ENCODE data around the gene KCNK7.
A peak's percentile ranks its signal among the peaks of the same experiment; 100 is the strongest.

Gene KCNK7

DNA sequence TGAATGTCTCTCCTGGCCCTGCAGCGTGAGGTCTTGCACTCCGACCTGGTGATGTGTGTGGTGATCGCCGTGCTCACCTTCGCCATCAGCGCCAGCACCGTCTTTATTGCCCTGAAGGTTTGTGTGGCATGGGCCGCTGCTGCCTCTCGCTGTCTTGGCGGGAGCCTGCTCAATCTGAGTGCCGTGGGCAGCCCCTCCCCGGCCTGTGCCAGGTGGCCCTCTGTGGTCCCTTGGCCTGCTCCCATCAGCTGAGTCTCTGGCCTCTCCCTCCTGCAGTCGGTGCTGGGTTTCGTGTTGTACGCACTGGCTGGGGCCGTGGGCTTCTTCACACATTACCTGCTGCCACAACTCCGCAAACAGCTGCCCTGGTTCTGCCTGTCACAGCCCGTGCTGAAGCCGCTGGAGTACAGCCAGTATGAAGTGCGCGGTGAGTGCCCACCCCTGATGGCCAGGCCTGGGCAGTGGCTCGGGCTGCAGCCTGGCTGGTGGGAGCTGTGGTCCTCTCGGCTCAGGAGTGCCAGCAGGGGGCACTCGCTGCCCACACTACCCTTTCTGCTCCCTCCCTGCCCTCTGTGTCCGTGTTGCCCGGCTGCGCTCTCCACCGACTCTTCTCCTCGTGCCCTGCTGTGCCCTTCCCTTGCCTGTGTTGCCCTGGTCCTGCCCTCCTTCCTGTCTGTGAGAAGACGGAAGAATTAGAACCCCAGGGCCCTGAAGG, 30.2 kb upstream of the KCNK7 start:
- DNase-seq = no peak

DNA sequence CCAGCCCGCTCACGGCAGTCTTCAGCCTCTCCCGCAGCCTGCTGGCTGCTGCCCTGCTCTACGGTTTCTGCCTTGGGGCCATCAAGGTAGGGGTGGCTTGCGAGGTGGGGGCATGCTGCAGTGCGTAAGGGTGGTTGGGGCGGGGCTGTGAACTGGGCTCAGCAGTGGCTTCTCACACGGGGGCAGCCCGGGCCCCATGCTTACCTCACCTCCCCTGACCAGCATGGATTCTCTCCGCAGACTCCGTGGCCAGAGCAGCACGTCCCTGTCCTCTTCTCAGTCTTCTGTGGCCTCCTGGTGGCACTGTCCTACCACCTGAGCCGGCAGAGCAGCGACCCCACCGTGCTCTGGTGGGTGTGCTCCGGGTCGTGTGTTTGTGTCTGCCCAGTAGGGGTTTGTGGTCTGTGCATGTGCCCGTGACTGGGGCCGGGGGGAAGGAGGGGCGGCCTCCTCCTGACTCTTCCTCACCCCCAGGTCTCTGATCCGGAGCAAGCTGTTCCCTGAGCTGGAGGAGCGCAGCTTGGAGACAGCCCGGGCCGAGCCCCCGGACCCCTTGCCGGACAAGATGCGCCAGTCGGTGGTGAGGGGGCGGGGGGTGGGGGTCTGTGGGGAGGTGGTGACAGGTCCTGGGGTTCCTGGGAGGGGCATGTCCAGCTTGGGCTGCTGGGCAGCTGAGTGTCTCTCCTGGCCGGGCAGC, 29.5 kb upstream of the KCNK7 start:
- DNase-seq = no peak

DNA sequence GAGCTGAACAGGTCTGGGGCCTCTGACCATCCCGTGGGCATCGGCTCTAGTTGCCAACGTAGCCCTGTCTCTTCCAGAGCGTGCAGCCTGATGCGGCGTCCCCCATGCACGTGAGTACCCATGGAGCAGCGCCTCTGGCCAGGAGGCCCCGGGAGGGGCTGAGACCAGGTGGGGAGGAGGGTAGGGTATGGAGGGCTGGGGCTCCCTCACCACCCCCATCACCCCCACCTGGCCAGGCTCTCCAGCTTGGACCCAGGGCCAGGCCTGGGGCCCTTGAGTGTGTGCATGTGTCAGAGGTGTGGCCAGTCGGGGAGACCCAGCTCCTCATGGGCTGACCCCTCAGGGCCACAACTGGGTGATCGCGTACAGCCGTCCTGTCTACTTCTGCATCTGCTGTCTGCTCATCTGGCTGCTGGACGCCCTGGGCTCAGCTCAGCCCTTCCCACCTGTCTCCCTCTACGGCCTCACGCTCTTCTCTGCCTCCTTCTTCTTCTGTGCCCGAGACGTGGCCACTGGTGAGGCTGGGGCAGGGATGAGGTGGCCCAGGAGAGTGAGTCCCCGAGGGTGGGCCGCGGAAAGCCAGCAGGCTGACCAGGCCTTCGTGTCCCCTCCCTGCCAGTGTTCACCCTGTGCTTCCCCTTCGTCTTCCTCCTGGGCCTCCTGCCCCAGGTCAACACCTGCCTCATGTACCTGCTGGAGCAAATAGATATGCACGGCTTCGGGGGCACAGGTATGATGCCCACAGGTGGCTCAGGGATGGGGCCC, 28.4 kb upstream of the KCNK7 start:
- no peak for DNase-seq

DNA sequence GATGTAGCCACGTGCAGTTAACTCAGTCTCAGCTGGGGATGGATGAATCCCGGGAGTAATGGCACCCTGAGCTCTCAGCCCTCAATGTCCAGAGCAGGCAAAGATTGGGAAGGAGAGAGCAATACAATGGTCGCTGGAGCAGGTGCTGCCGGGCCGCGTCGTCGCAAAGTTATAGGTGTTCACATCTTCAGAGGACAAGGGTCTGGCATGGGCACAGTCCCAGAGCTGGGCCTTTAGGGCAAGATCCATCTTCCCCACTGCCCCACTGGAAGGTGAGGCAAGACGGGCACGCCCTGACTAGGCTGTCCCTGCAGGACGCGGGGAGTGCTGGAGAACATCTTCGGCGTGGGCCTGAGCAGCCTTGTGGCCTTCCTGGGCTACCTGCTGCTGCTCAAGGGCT, 27.6 kb upstream of the KCNK7 start:
- DNase-seq = no peak

DNA sequence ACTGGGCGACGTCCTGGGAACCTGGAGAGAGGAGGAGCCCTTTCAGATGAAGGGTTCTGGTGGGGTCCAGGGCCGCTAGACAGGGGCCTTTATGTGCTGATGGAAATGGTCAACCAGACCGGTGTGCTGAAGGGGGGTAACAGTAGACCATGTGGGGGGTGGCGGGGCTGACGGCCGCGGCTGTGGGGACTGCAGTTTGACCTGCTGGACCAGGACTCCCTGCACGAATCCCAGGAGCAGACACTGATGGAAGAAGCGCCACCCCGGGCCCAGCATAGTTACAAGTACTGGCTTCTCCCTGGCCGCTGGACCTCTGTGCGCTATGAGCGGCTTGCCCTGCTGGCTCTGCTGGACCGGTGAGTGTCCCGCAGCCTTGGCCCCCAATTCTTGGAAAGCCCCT, 26.4 kb upstream of the KCNK7 start:
- no peak for DNase-seq

DNA sequence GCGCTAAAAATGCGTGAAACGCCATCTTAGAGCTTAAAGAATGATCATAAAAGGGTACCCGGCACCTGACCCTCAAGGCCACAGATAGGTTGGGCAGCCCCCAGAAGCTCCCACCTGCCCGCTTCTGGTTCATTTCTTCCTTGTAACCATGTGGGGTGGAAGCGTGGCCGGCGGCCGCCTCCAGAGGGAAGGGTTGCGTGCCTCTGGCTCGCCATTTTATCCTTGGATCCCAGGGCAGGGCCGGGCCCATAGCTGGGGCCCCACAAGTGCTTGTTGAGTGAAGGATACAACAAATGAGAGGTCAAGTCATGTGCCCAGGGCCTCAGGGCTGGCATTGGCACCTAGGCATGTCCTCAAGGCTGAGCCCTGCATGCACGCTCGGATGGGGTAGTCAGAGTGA, 25.9 kb upstream of the KCNK7 start:
- DNase-seq = no peak

DNA sequence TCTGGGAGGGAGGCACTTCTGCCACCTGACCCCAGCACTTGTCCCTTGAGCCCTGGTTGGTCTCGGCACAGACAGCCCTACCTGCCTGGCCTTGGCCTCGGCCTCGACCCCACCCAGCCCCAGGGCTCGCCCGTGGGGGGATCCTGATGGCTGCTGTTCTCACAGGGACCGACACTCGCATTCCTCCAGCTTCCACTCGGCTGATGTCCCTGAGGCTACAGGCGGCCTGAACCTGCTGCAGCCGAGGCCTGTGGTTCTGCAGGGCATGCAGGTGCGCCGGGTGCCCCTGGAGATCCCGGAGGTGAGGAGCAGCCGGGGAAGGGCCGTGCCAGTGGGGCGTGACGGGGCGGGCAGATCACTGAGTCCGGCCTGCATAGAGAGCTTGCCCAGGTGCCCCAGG, 25.1 kb upstream of the KCNK7 start:
- DNase-seq = no peak

DNA sequence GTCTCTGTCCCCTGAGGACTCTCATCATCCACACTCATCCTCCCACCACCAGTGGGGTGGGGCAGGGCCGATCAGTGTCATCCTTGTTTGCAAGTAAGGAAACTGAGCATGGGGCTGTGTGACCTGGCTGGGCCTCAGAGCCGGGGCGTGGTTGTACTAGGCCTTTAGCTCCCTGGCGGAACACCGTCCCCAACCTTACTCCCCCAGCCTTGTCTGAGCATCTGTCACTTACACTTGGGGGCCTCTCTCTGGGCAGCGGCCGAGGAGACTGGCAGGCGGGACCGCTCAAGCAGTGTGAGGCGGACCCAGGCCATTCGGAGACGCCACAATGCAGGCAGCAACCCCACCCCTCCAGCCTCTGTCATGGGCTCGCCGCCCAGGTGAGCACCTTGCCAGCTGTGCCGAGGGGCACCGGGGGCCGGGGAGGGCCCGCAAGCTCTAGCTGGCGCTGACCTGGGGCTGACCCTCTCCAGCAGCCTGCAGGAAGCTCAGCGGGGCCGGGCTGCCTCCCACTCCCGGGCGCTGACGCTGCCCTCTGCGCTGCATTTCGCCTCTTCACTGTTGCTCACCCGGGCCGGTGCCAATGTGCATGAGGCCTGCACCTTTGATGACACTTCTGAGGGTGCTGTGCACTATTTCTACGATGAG, 23.8 kb upstream of the KCNK7 start:
- DNase-seq = no peak

DNA sequence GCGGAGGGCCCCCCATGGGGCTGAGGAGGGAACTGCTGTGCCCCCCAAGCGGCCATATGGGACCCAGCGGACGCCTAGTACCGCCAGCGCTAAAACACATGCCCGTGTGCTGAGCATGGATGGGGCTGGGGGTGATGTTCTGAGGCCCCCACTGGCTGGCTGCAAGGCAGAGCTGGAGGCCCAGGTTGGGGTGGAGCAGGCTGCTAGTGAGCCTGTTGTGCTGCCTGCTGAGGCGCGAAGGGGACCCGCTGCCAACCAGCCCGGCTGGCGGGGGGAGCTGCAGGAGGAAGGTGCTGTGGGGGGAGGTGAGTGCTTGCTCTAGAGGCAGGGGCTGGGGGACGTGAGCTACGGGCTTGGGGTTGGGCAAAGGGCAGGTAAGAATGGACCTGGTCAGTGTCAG, 23.2 kb upstream of the KCNK7 start:
- DNase-seq = no peak

DNA sequence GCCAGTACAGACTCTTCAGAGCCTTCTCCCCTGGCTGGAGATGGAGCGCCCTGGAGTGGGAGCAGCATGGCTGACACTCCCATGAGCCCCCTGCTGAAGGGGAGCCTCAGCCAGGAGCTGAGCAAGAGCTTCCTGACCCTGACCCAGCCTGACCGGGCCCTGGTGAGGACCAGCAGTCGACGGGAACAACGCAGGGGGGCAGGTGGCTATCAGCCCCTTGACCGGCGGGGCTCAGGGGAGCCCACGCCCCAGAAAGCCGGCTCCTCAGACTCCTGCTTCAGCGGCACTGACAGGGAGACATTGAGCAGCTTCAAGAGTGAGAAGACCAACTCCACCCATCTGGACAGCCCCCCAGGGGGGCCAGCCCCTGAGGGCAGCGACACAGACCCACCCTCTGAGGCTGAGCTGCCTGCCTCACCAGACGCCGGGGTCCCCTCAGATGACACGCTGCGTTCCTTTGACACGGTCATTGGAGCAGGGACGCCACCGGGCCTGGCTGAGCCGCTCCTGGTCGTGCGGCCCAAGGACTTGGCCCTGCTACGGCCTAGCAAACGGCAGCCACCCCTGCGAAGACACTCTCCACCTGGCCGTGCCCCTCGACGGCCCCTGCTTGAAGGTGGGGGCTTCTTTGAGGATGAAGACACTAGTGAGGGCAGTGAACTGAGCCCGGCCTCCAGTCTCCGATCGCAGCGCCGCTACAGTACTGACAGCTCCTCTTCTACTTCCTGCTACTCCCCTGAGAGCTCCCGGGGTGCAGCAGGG, 22.6 kb upstream of the KCNK7 start:
- no peak for DNase-seq

DNA sequence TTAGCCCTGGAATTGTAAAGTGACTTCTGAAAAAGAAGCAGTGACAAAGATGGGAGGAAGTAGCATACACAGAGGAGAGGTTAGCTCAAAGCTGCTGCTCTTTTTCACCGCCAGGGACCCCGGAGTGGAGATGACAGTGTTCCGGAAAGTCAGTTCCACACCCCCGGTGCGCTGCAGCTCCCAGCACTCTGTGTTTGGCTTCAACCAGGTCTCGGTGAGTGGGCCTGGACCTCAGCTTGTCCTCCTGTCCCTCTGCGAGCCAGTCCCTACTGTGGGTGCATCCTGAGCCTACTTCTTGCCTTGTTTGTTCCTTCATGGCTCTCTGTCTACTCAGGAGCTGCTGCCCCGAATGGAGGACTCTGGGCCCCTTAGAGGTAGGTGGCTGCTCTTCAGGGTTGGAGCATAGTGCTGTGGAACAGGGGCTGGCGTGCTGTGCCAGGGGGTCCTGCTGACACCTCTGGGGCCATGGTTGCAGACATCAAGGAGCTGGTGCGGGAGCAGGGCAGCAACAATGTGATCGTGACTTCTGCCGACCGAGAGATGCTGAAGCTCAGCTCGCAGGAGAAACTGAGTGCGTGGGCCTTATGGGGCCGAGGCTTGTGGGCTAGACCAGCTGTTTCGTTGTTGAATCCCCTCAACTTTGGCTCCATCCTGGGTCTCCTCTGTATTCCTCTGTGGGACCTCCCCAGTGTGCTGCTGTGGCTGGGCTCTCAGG, 21.7 kb upstream of the KCNK7 start:
- no peak for DNase-seq

DNA sequence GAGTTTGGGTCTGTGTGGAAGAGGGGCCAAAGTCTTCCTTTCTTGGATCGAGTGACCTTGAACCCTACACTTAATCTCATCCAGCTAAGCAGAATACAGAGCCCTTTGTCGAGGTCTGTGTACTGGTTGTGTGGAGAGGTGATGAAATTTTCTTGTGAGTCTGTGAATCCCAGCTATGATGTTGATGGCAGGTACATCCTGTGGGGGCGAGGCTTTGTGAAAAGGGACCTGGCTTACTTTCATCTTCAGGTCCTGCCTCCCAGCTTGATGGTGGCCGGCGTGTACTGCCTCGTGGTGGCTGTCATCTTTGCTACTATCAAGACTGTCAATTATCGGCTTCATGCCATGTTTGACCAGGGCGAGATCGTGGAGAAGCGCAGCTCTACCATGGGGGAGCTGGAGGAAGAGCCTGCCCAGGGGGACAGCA, 21.0 kb upstream of the KCNK7 start:
- no peak for DNase-seq

DNA sequence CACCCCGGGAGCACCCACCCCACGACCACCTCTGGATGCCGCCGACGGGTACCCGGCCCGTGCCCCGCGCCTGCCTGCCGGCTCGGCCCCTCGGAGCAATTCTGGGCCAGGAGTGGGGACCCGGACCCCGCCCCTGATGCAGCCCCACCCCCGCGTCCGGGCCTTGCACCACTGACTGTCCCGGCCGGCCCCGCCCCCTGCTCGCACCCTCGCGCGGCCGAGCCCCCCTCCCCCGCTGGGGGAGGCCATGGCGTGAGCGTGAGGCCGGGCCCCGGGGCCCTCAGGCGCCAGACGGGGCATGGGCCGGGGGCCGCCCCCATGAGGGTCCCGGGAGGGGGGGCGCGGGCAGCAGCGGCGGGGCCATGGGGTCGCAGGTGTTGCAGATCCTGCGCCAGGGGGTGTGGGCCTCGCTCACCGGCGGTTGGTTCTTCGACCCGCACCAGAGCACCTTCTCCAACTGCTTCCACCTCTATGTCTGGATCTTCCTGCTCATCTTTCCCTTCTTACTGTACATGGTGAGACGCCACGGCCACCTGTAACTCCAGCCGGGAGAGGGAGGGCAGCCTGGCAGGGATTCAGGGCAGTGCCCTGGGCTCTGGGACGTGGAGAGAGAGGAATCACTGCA, 20.5 kb upstream of the KCNK7 start:
- DNase-seq = no peak

DNA sequence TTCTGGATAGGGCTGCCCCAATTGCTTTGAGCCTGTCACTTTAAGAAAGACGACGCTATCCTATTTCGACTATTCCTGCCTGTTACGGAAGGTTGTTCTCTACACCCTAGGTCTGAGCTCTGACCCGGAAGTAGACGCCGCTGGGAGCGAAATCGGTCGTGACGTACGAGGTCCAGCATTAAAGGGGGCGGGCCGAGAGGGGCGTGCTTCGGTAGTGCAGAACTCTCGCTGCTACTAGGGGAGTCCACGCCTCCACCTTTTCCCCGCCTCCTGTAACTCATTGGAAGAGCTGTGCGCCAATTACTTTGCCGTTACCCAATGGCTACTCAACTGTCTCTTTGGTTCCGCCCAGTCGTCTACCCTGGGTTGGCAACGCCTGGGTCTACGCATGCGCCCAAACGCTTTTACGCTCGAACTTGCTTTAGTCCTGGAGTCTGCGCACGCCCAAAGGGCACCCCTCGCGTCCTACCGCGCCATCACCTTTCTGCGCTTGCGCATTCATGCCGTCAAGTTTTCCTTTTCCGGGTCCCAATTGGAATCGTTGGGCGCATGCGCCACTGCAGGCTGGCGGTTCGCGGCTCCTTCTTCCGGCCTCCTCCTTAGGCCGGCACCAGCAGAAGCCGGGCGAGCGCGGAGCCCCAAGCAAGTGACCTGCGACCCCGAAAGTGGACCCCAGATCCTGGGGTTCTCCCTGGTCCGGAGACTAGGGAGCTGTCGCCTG, 19.8 kb upstream of the KCNK7 start, which contains the start of gene PCNX3:
Gene PCNX3, plus strand, starts transcription at position 548 of the 721 bp plus-strand sequence. CDS start 536 bp downstream, outside the sequence.
- peak; percentile 99 to 100 for DNase-seq

DNA sequence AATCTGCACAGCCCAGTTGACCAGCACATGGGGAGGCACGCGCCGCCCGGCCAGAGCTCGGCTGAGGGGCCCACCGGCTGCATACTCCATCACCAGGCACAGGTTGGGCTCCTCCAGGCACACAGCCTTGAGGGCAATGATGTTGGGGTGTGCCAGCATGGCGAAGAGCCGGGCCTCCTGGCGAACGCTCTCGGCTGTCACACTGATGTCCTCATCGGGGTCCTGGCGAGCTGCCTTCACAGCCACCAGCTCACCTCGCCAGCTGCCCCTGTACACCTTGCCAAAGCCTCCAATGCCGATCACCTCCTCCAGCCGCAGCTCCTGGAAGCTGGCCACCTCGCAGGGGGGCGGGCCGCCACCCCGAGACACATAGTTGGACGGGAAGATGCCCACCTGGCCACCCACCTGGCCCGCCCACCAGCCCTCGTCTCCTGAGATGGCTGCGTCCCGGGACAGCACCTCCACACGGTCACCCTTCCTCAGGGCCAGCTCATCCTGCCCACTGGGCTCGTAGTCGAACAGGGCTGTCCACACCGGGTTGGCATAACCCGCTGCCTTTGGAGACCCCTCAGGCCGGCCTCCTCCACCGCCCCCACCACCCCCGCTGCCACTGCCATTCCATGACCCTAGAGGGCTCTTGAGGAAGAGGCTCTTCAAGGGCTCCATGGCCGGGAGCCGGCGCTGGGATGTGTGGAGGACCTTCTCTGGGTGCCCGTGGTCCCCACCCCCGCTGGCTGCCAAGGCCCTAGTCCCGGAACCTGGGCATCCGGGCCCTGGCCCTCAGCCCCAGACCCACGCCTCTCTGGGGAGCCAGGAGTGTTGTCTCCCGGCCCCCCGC, 17.7 kb upstream of the KCNK7 start:
- DNase-seq = no peak

DNA sequence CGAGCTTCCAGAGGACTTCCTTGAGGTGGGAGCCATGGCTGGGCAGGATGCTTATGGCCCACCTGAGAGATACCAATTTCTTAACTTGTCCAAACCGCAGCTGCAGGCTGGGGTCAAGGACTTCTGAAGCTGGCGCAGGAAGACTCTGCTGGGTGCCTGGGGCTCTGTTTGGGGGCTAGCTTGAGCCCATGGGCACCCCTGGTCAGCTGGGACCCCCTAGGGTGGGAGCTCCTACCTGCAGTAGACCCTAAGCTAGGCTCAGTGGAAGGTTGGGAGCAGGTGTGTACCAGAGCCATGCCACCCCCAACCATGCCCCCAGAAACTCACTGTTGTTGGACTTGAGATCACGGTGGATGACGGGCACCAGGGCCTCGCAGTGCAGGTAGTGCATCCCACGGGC, 17.1 kb upstream of the KCNK7 start:
- no peak for DNase-seq

DNA sequence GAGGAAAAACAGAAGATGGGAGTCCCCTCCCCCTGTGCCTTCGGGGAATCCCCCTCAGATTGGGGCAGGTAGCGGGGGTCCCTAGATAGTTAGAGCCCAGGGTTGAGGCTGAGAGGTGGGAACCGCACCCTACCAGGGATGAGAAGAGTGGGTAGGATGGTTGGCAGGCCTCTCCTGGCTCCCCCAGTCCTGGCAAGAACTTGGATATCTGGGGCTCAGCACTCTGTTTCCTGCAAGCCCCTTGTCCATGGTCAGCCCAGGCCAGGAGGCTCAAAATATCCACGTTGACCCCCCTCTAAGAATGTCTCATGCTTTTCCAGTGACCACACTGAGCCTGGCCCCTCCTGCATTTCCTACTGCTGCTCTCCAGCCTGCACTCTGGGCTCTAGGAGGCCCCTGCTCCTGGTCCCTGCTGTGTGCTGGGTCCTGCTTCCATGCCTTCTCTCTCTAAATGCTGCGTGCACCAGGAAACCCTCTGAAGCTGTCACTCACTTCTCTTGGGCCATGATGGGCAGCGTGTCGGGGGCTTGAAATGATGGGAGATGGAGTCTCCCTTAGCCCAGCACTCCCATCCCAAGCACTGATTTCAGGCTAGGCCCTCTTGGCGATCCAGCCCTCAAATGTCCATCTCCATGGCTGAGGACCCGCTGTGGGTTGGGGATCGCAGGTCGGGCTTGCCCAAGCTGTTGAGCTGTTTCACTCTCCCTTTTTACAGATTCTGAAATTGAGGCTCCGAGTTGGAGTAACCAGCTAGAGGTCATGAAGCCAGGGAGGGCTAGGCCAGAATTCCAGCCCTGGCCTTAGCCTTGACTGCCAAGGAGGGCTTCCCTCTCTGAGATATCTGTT, 16.4 kb upstream of the KCNK7 start:
- no peak for DNase-seq

DNA sequence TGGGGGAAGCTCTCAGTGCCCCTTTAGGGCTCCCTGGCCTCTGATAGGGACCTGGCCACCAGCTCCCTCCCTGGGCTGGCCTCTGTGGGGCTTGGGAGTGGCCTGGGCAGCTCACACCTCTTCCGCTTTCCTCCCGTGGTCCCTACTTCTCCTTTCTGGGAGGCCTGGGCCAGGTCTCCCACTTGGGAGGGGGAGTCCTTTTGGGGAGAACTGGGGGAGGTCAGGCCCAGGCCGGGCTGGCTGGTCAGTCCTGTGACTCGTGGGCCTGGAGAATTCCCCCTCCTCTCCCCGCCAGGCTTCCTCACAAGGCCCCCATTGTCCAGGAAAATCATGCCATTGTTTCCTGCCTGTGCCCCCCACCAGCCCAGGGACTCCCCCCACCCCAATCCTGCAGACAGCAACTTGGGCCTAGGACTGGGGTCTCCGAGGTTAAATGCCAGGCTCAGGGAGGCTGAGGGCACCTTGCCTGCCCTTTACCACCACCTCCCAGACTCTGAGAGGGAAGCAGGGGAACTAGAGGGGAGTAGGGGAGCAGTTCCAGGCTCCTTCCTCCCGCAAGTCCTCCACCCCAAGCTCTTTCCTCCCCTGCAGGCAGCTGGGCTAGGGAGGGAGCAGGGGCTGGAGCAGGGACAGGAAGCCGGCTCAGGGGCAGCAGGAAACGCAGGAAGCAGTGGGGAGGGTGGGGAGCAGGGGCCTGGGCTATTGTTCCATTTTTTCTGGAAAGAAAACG, 15.6 kb upstream of the KCNK7 start:
- DNase-seq = no peak
